Esophagus mucosa (tissue), 1 donor: Measurements from ENCODE around the gene GCN1. TPM values are rescaled to one million over a fixed set of nuclear protein-coding genes. Genes with fewer than 3 reads are reported as not detected.

Experiments used
- ATAC-seq: fragments of 200-7000 bp; cut with Tn5 transposase; one replicate; pipeline ENCODE4 v1.9.1; 2020
- total RNA-seq: library from RNA; stranded (reverse); gene quantifications from one replicate; pipeline ENCODE4 v1.2.4, GENCODE V29; 2023
- donor health status: DM: yes; HTN: yes; CAD: no.

The GCN1 gene
- total RNA-seq, 1 donor from 2014 or later: 65.0 TPM

DNA sequence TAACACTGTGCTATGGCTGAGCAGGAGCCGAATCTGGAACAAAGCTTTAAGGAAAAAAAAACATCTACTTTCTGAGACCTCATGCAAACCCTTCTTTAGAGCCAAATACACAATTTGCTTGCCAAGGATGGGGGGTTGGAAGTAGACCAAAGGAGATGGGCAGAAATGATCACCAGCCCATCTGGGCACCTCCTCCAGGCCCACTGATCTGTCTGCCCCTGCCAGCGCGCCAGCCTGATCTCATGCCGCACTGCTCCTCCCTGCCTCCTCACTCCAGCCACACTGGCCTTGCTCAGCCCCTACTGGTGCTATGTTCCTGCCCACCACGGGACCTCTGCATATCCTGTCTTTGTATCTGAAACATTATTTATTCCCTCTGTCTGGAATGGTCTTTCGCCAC is 53.2 kb downstream of the GCN1 start:
- ATAC-seq: no peak

- no peak for ATAC-seq
Observed at GRCh38 chr12:120140603-120141002, 53.9 kb downstream of the GCN1 start.

DNA sequence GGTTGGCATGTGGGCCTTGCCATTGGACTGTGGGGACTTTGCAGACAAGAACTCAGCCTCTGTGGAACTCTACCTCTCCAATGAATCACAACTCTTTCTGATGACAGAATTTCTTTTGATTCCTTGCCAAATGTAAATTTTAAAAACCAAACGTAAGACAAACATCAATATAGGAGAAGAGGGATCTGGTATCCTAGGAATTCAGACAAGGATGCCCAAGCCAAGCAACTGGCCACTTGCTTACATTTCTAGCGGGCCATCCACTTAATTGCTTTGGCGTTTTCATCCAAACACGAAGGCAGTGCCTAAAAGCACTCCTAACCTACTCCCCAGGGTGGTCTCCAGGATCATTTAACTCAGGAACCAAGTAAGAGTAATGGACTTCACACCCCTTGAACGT is 54.6 kb downstream of the GCN1 start:
- ATAC-seq: no peak

GRCh38 chr12:120138366-120138765 is 56.1 kb downstream of the GCN1 start:
- no peak for ATAC-seq

- no peak for ATAC-seq
Observed at GRCh38 chr12:120137833-120138232, 56.7 kb downstream of the GCN1 start.

GRCh38 chr12:120136093-120136770 is 58.3 kb downstream of the GCN1 start:
- peak; percentile 75 for ATAC-seq

DNA sequence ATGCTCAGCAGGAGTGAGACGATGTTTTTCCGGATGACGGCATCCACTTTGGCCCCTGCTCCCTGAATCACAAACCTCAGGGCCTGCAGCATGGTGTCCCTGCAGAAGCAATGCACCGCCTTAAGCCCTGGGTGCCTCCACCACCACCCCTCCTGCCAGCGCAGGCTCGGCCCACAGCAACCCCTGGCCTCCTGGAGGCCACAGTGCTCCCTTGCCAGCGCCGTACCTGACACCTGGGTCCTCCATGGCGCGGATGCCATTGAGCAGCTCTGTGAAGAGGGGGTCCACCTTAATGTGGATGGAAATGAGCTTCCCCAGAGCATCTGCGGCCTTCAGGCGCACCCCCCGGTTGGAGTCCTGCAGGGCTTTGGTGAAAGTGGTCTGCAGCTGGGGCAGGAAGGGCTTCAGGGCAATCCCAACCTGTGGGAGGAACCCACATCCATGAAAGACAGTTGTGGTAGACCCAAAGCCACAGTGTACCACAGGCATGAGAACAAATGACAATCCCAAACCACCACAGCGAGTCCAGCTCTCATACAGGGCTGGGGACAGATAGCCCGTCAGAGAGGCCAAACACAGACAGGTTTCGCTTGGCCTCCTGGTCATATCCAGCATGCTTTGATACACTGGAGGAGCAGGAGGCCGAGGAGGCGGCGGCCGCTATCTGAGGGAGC is 60.1 kb downstream of the GCN1 start:
- ATAC-seq: no peak

DNA sequence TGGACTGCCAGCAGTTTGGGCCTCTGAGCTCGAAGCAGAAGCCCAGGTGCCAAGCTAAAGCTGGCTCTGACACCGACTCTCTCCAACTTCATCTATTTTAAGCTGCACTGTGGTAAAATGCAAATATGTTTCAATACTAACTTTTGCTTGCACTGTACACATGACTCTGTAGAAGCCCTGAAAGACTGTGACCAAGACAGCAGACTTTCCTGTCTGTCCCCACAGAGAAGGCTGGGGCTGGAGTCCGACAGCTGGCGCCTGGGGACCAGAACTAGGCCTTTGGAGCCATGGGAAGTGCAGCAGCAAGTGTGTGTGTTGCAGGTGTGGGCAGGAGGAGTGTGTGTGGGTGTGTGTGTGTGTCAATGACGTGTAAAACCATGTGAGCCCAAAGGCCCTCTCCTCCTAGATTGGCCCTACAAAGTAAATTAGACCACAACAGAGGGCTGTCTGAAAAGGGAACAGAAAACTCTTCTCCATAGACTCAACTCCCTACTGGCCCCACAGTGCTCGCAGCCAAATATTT is 61.6 kb downstream of the GCN1 start:
- peak; percentile 13 for ATAC-seq

DNA sequence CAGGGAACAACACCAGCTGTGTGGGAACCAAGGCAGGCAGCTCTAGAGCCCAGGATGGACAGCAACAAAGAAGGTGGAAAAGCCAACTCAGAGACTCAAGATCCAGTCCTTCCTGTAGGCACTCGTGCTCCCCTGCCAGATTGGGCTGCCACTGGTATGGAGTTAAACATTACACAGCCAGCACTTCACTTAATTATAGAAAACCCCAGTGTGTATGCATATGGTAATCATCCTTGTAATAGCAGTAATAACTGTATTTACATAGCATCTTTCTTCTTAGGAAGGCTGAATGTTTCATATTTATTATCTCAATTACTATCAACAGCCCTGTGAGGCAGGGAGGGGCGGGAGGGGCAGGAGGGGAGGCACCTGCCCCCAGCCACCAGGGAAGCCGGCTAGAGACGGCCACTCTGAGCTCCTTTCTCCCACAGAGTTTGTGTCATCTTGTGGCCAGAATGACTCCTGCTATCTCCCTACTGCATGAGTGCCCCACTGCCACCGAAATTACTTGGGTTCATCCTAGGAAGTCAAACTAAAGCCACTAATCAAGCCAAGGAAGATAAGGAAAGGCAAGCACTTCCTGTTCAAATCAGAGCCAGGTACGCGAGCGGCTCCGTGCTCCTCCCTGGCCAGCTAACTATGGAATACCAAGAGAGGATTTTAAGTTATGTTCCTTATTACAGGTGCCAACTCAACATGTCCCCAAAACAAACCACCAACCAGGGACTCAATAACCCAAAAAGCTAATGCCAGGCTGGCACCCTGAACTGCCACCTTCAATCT is 62.3 kb downstream of the GCN1 start:
- ATAC-seq: no peak

DNA sequence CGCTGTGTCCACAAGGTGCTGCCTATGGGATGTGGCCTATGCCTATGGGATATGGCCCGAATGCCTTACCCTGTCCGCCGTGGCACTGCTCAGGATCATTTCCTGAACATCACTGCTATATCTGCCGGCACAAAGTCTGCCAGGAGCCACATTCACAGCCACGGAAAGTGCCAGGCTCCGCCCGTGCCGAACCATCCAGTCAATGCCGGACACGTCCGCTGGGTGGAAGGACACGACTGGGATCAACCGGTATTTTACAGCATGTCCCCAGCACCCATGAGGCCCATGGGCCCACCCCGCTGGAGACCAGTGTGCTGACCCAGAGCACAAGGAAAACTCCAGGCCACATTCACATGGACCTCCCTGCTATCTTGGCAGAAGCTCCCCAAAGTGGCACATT is 63.4 kb downstream of the GCN1 start:
- no peak for ATAC-seq

GRCh38 chr12:120130011-120130410 is 64.5 kb downstream of the GCN1 start:
- ATAC-seq: no peak

- peak; percentile 66 for ATAC-seq
Observed at GRCh38 chr12:120126635-120127005, 67.9 kb downstream of the GCN1 start.

DNA sequence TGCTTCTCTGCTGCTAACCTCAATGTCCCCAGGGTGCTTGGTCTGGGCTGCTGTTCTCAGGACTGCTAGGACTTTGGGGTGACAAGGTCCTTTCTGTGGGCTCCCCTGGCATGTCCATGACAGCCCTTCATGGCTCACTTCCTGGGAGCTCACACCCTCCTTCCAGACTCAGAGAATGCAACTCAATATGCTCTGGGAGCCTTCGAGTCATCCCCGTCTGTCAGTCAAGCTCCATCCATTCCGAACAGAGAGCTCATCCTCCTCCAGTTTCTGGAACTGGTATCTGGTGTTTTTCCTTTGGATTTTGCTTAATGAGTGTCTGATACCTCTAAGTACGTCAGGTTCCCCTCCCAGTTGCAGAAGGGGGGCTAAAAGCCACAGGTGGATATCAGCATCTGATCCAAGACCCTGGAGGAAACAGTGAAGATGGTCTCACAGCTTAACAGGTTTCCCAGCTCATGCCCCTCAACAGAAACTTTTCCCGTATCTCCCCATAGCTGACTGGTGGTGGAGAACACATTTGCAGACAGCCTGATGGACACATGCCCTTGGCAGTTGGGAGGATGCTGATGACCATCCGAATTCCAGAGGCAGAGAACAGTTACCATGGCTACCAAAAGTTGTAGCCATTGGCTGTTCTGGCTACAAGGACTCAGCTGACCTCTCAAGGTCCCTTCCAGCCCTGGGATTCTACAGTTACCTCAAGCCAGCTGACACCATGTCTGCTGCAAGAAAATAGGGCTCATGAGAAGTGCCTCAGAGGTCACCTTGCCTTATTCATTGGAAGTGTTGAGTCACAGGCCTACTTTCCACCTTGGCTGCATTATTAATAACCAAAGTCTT is 68.5 kb downstream of the GCN1 start:
- ATAC-seq: peak; percentile 24

DNA sequence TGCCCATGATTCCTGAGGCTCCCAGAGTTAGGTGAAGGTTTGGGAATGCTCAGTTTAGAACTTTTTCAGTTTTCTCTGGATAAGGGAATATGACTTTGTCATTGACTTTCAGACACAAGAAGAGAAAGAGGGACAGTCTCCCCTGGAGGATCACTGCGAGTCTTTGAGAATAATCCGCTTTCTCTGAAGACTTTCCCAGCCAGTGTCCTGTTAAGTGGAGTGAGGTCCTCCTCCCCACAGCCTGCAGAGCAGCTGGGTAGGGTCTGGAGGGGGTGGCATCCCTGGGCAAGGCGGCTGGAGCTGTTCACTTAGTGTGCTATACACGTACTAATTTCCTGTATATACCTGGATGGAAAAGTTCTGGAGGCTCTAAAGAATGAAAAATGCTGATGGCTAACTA is 69.5 kb downstream of the GCN1 start:
- no peak for ATAC-seq

DNA sequence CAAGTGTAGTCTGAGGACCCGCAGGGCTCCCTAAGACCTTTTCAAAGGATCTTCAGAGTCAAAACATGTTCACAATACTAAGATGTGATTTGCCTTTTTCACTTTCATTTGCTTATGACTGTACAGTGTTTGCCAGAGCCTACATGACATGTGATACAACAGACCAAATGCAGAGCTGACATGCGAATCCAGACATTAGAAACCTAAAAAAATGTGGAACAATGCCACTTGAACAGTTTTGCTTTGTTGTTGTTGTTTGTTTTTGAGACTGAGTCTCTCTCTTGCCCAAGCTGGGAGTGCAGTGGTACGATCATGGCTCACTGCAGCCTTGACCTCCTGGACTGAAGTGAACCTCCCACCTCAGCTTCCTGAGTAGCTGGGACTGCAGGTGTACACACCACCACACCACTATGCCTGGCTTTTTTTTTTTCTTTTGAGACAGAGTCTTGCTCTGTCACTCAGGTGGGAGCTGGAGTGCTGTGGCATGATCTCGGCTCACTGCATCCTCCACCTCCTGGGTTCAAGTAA is 72.7 kb downstream of the GCN1 start:
- no peak for ATAC-seq

DNA sequence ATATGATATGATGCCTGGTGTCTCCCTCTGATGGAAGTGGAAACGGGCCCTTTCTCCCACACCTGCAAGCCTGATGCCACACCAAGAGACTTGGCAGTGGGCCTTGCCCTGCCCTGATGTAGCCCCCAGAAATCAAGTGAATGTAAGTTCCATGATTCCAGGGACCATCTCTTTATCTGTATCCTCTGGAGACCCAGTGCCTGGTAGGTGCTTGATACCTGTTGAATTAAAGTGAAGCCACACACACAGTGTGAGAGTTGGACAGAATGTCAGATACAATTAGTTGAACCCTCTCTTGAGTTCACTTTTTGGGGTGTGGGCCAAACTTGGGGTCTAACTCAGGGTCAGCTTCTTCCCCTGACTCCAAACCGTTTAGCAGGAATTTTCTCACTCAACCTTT is 73.2 kb downstream of the GCN1 start:
- ATAC-seq: no peak

GRCh38 chr12:120119271-120119973 is 75.1 kb downstream of the GCN1 start:
- no peak for ATAC-seq

- ATAC-seq: peak; percentile 2
Observed at GRCh38 chr12:120118321-120119061, 76.0 kb downstream of the GCN1 start.

DNA sequence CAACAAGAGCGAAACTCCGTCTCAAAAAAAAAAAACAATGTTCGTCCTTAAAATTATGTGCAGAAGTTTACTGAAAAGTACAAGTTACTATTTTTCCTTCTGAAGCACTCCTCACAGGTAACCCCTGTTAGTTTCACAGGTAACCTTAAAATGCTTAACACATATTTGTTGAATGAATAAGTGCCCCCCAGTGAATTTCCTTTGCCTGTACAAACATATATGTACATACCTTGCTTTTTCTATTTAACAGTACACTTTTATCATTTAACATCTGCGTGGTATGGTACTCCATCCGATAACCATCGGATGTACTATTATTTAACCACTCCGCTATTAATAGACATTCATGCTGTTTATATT is 76.6 kb downstream of the GCN1 start:
- no peak for ATAC-seq

DNA sequence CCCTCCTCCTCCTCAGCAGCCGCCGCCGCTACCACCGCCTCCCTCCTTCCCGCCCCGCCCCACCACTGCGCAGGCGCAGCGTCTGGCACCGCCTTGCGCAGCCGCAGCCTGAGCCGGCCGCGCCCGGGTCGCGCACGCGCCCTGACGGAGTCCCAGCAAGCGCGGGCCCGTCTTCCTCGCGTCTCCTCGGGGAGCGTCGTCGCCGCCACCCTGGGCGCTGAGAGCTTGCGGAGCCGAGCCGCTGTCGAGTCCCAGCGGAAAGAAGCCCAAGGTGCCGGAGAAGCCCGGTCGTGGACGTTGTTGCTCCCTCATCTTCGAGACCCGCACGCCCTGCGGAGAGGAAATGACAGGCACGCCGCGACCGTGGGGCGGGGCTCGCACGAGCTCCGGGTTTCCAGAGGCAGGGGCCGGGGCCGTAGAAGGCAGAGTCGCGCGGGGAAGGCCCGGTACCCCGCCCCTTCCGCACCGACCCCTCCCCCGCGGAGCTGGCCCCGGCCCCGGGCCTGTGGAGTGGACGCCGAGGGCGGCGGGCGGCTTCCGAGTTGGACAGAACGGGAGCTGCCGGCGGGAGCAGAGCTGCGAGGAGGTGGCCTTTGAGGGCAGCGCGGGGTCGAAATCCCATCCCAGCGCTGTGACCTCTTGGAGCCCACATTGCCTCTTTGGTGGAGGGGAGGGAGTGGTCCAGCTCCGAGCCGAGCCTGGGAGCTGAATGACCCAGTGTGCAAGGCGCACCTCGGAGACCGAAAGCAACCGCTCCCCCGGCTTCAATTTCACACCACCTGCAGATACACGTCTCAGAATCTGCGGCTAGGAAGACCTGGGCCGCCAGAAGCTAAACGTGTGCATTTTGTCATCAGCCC is 77.5 kb downstream of the GCN1 start:
- peak; percentile 94 for ATAC-seq
